HEK293T (cell line): ENCODE data around the gene ZFP57.
A peak's percentile ranks its signal among the peaks of the same experiment; 100 is the strongest.

Experiments
- CTCF ChIA-PET: fragments of 350-600 bp; formaldehyde crosslinking; extraction: SDS; loops from one replicate; lab custom pipeline; 2021; ENCODE audit warnings: antibody characterized with exemption, inconsistent platforms; lab: Yijun Ruan, JAX
- POLR2A ChIA-PET: fragments of 350-600 bp; formaldehyde crosslinking; extraction: SDS; loops from one replicate; lab custom pipeline; 2020; ENCODE audit warnings: antibody characterized with exemption, inconsistent platforms; lab: Yijun Ruan, JAX
- DNase-seq: peaks from one replicate; pipeline ENCODE4 v3.0.0; 2012; ENCODE audit warnings: mixed read lengths; ENCODE audit errors: extremely low spot score
- ARNT ChIP-seq: fragments of 450-650 bp; IDR thresholded peaks from 2 replicates; pipeline ENCODE4 v1.6.1; 2017; ENCODE audit warnings: mild to moderate bottlenecking
- BHLHE40 ChIP-seq: fragments of 450-650 bp; IDR thresholded peaks from 2 replicates; pipeline ENCODE4 v1.6.1; 2016; ENCODE audit warnings: mild to moderate bottlenecking, moderate library complexity, borderline replicate concordance
- CTBP1 ChIP-seq: fragments of 450-650 bp; IDR thresholded peaks from 2 replicates; pipeline ENCODE4 v1.6.1; 2016; ENCODE audit warnings: borderline replicate concordance
- ELF4 ChIP-seq: fragments of 450-650 bp; IDR thresholded peaks from 2 replicates; pipeline ENCODE4 v1.6.1; 2017; ENCODE audit warnings: antibody characterized with exemption
- FOXA1 ChIP-seq: fragments of 450-650 bp; IDR thresholded peaks from 2 replicates; pipeline ENCODE4 v1.6.1; 2016; ENCODE audit warnings: mild to moderate bottlenecking
- FOXK2 ChIP-seq: fragments of 450-650 bp; IDR thresholded peaks from 2 replicates; pipeline ENCODE4 v1.6.1; 2016; ENCODE audit warnings: mild to moderate bottlenecking
- FOXM1 ChIP-seq: fragments of 450-650 bp; IDR thresholded peaks from 2 replicates; pipeline ENCODE4 v1.6.1; 2017; ENCODE audit warnings: mild to moderate bottlenecking, borderline replicate concordance
- HDGF ChIP-seq: fragments of 450-650 bp; IDR thresholded peaks from 2 replicates; pipeline ENCODE4 v1.6.1; 2017; ENCODE audit warnings: antibody characterized with exemption, borderline replicate concordance
- L3MBTL2 ChIP-seq: fragments of 450-650 bp; conservative IDR thresholded peaks from 2 replicates; pipeline ENCODE4 v1.6.1; 2016; ENCODE audit warnings: mild to moderate bottlenecking
- LEF1 ChIP-seq: fragments of 450-650 bp; IDR thresholded peaks from 2 replicates; pipeline ENCODE4 v1.6.1; 2017; ENCODE audit warnings: mild to moderate bottlenecking, borderline replicate concordance
- NFRKB ChIP-seq: fragments of 450-650 bp; IDR thresholded peaks from 2 replicates; pipeline ENCODE4 v1.6.1; 2016; ENCODE audit warnings: mild to moderate bottlenecking, moderate library complexity
- PKNOX1 ChIP-seq: fragments of 450-650 bp; IDR thresholded peaks from 2 replicates; pipeline ENCODE4 v1.6.1; 2016
- SP1 ChIP-seq: fragments of 450-650 bp; IDR thresholded peaks from 2 replicates; pipeline ENCODE4 v1.6.1; 2017
- SUZ12 ChIP-seq: fragments of 450-650 bp; IDR thresholded peaks from 2 replicates; pipeline ENCODE4 v1.6.1; 2016; ENCODE audit warnings: mild to moderate bottlenecking
- TARDBP ChIP-seq: fragments of 450-650 bp; IDR thresholded peaks from 2 replicates; pipeline ENCODE4 v1.6.1; 2016
- ZNF384 ChIP-seq: fragments of 450-650 bp; IDR thresholded peaks from 2 replicates; pipeline ENCODE4 v1.6.1; 2016

ZFP57 gene

GRCh38 chr6:29661071-29661470, 19.9 kb downstream of the ZFP57 start:
- TF ChIP-seq FOXA1 = no peak
- TF ChIP-seq ARNT = no peak
- TF ChIP-seq TARDBP = no peak
- no peak for TF ChIP-seq FOXK2
- TF ChIP-seq FOXM1 = no peak
- DNase-seq = no peak
- ChIA-PET CTCF (interaction anchor here (7.6 kb wide), 1 partner anchor 9 kb away, joined by 118 read pairs; no protein-coding TSS in a partner anchor), POLR2A (no interaction called here)

- TF ChIP-seq SP1 (no peak), SUZ12 (no peak), FOXK2 (no peak), NFRKB (no peak), FOXA1 (no peak), TARDBP (no peak), ELF4 (no peak)
- DNase-seq = no peak
- CTCF ChIA-PET = interaction anchor here (1.8 kb wide), 1 partner anchor 11 kb away, joined by 8 read pairs; no protein-coding TSS in a partner anchor
- POLR2A ChIA-PET = no interaction called here
These were observed 24.2 kb downstream of the ZFP57 start, which contains the start of gene MOG for GRCh38 chr6:29656798-29657197. Gene MOG (plus strand): TSS chr6:29657092. CDS start chr6:29657210, 118 bp downstream.

- TF ChIP-seq PKNOX1 = no peak
- no peak for TF ChIP-seq ZNF384
- TF ChIP-seq FOXA1 = no peak
- TF ChIP-seq ELF4 = no peak
- TF ChIP-seq FOXM1 = no peak
- TF ChIP-seq ARNT = no peak
- TF ChIP-seq L3MBTL2 = no peak
- TF ChIP-seq FOXK2 = no peak
- no peak for TF ChIP-seq BHLHE40
- TF ChIP-seq TARDBP = no peak
- no peak for TF ChIP-seq HDGF
- TF ChIP-seq LEF1 = no peak
These were observed 24.8 kb downstream of the ZFP57 start for GRCh38 chr6:29656157-29656556.

GRCh38 chr6:29655658-29656057, 25.3 kb downstream of the ZFP57 start:
- TF ChIP-seq FOXM1 = no peak
- TF ChIP-seq ELF4 = no peak
- TF ChIP-seq SUZ12 = no peak
- no peak for TF ChIP-seq BHLHE40
- no peak for TF ChIP-seq PKNOX1
- TF ChIP-seq CTBP1 = no peak
- TF ChIP-seq FOXA1 = no peak
- TF ChIP-seq TARDBP = no peak
- ChIA-PET POLR2A (no interaction called here), CTCF (interaction anchor here (0.6 to 6.9 kb wide), 3 partner anchors 8 to 340 kb away, joined by 3 to 118 read pairs (median 8); no protein-coding TSS in a partner anchor)
- no peak for DNase-seq

More at GRCh38 chr6:29656157-29656556, 24.8 kb downstream of the ZFP57 start:
- CTCF ChIA-PET = interaction anchor here (0.6 to 1.8 kb wide), 2 partner anchors 10 to 340 kb away, joined by 3 to 8 read pairs; no protein-coding TSS in a partner anchor
- DNase-seq = no peak
- POLR2A ChIA-PET = no interaction called here

GRCh38 chr6:29653452-29654038, 27.4 kb downstream of the ZFP57 start:
- POLR2A ChIA-PET = interaction anchor here (0.8 to 1.8 kb wide), 3 partner anchors 20 to 25 kb away, joined by 3 to 8 read pairs (median 3); partner anchors contain the start of gene GABBR1
- peak; percentile 61 for DNase-seq
- TF ChIP-seq ELF4 (no peak), ARNT (no peak), ZNF384 (no peak), FOXK2 (no peak)

GRCh38 chr6:29652198-29652584, 28.8 kb downstream of the ZFP57 start:
- TF ChIP-seq ARNT = no peak
- TF ChIP-seq FOXK2 = no peak
- TF ChIP-seq PKNOX1 = no peak
- no peak for TF ChIP-seq LEF1
- no peak for TF ChIP-seq SUZ12
- TF ChIP-seq HDGF = no peak
- no peak for TF ChIP-seq ZNF384
- no peak for TF ChIP-seq BHLHE40
- no peak for TF ChIP-seq SP1
- no peak for TF ChIP-seq CTBP1
- TF ChIP-seq L3MBTL2 = no peak
- TF ChIP-seq ELF4 = no peak
- no peak for TF ChIP-seq FOXM1
- TF ChIP-seq TARDBP = no peak
- no peak for TF ChIP-seq FOXA1
- ChIA-PET CTCF (interaction anchor here (1.1 to 6.9 kb wide), 2 partner anchors 12 to 19 kb away, joined by 3 to 118 read pairs; partner anchors contain the start of gene GABBR1), POLR2A (no interaction called here)
- no peak for DNase-seq

More at GRCh38 chr6:29653452-29654038, 27.4 kb downstream of the ZFP57 start:
- CTCF ChIA-PET = interaction anchor here (0.6 to 6.9 kb wide), 23 partner anchors 9 to 755 kb away, joined by 3 to 118 read pairs (median 4); partner anchors contain the start of genes GABBR1 and PPP1R11
